SJCRH30 (cell line): ENCODE results near the gene VWA5B2. TPM values are rescaled to one million over a fixed set of nuclear protein-coding genes. Genes with fewer than 3 reads are reported as not detected.

ENCODE experiments used
- total RNA-seq: library from RNA; depleted of rRNA; stranded (reverse); fragments of >200 nt; shearing (Covaris generic); gene quantifications from 2 replicates; pipeline ENCODE4 v1.2.3, GENCODE V29; 2014; rRNA removed

Gene VWA5B2
- total RNA-seq, 1 experiment from 2014 or later = 1.0 TPM

Other genes starting within 250 kb of the VWA5B2 start
- 11.2 and 15.0 TPM in 2 replicates for gene ABCC5, start 211.7 kb upstream of the VWA5B2 start, total RNA-seq
- not detected in 2 replicates for gene HTR3D, start 197.8 kb upstream of the VWA5B2 start, total RNA-seq
- not detected in 2 replicates for gene HTR3C, start 176.5 kb upstream of the VWA5B2 start, total RNA-seq
- 6.5 and 8.0 TPM in 2 replicates for gene HTR3E, start 132.5 kb upstream of the VWA5B2 start, total RNA-seq
- gene EIF2B5, start 94.2 kb upstream of the VWA5B2 start, total RNA-seq = 42.6 and 43.0 TPM in 2 replicates
- 38.5 and 43.7 TPM in 2 replicates for gene DVL3, start 74.2 kb upstream of the VWA5B2 start, total RNA-seq
- 194 and 196 TPM in 2 replicates for gene AP2M1, start 54.7 kb upstream of the VWA5B2 start, total RNA-seq
- gene ABCF3, start 43.4 kb upstream of the VWA5B2 start, total RNA-seq = 29.4 and 32.6 TPM in 2 replicates
- 37.0 and 38.2 TPM in 2 replicates for gene ALG3, start 19.4 kb downstream of the VWA5B2 start, total RNA-seq
- 5.4 and 5.5 TPM in 2 replicates for gene EEF1AKMT4, start 20.1 kb downstream of the VWA5B2 start, total RNA-seq
- 4.0 and 6.0 TPM in 2 replicates for gene CAMK2N2, start 32.0 kb downstream of the VWA5B2 start, total RNA-seq
- gene ECE2, start 46.4 kb downstream of the VWA5B2 start, total RNA-seq = 0.08 TPM in 1 of 2 replicates, not detected in the other
- gene PSMD2, start 69.7 kb downstream of the VWA5B2 start, total RNA-seq = 302 TPM in 2 replicates
- gene EIF4G1, start 85.0 kb downstream of the VWA5B2 start, total RNA-seq = 304 and 312 TPM in 2 replicates
- gene FAM131A, start 108.0 kb downstream of the VWA5B2 start, total RNA-seq = 4.8 and 5.9 TPM in 2 replicates
- 4.1 and 5.5 TPM in 2 replicates for gene CLCN2, start 132.0 kb downstream of the VWA5B2 start, total RNA-seq
- 86.8 and 91.6 TPM in 2 replicates for gene POLR2H, start 132.1 kb downstream of the VWA5B2 start, total RNA-seq
- 0.61 and 1.2 TPM in 2 replicates for gene THPO, start 148.6 kb downstream of the VWA5B2 start, total RNA-seq
- 8.2 and 9.0 TPM in 2 replicates for gene CHRD, start 150.5 kb downstream of the VWA5B2 start, total RNA-seq